Activated CD4-positive, alpha-beta T cell treated with anti-CD3 and anti-CD28 coated beads for 36 hours (primary cell): ENCODE data around the gene TRIM7. TPM values are rescaled to one million over a fixed set of nuclear protein-coding genes. Genes with fewer than 3 reads are reported as not detected.
A peak's percentile ranks its signal among the peaks of the same experiment; 100 is the strongest.
"Not testable (repeated sequence)": the region's sequence is repeated elsewhere in the genome, so short reads cannot be mapped to it uniquely, and the experiment has no call there.

Experiments
- ATAC-seq: fragments of 200-7000 bp; cut with Tn5 transposase; one replicate; pipeline ENCODE4 v1.10.0; 2021; ENCODE audit warnings: mild to moderate bottlenecking, moderate library complexity
- CTCF ChIA-PET: fragments of 350-600 bp; sonication (Branson Sonifier 250); formaldehyde crosslinking; loops from one replicate; lab custom pipeline; 2021; ENCODE audit warnings: antibody characterized with exemption; lab: Charles Lee
- POLR2A ChIA-PET: fragments of 350-600 bp; sonication (Branson Sonifier 250); formaldehyde crosslinking; loops from one replicate; lab custom pipeline; 2021; ENCODE audit warnings: antibody characterized with exemption, inconsistent platforms; lab: Charles Lee
- DNase-seq: peaks from one replicate; pipeline ENCODE4 v3.0.0-alpha.2; 2020
- H3K27ac Mint-ChIP-seq: one replicate; pipeline ENCODE4 v1.8.0; 2021; ENCODE audit warnings: mixed read lengths
- H3K27me3 Mint-ChIP-seq: one replicate; pipeline ENCODE4 v1.8.0; 2021; ENCODE audit warnings: mixed read lengths
- H3K36me3 Mint-ChIP-seq: one replicate; pipeline ENCODE4 v1.8.0; 2021; ENCODE audit warnings: low read depth, mixed read lengths
- H3K4me1 Mint-ChIP-seq: one replicate; pipeline ENCODE4 v1.8.0; 2021; ENCODE audit warnings: mixed read lengths
- H3K4me3 Mint-ChIP-seq: one replicate; pipeline ENCODE4 v1.8.0; 2021; ENCODE audit warnings: mild to moderate bottlenecking, moderate library complexity, mixed read lengths
- H3K9me3 Mint-ChIP-seq: one replicate; pipeline ENCODE4 v1.8.0; 2021; ENCODE audit warnings: low read depth, mixed read lengths
- intact Hi-C, 2 experiments: fragments of 100-400 bp; cut with DNase I in 1 of 2; cut with micrococcal nuclease in 1 of 2; formaldehyde crosslinking; loops; one replicate each; pipeline versions ENCODE4 v1.14.2 to v1.15.1; 2022 to 2024; cut with DNase I, micrococcal nuclease
- total RNA-seq, 2 experiments: library from RNA; stranded (reverse); gene quantifications; one replicate each; pipeline ENCODE4 v1.2.3, GENCODE V29; 2021

Gene TRIM7
- total RNA-seq, 2 experiments from 2014 or later, result 1.4 to 1.6 TPM

- H3K27me3 Mint-ChIP-seq, result peaks cover 29% of the 10 kb centered on the region
- ChIA-PET POLR2A (no interaction called here), CTCF (interaction anchor here (0.7 to 0.8 kb wide), 2 partner anchors 17 to 453 kb away, joined by 3 read pairs; no protein-coding TSS in a partner anchor)
- H3K4me3 Mint-ChIP-seq, result peak overlapping the region; percentile 67
- no peaks in the 10 kb centered on the region for H3K36me3 Mint-ChIP-seq
- H3K4me1 Mint-ChIP-seq, result peaks cover 71% of the 10 kb centered on the region
- H3K27ac Mint-ChIP-seq, result no peak overlapping the region
- ATAC-seq (no peak), DNase-seq (no peak)
- no peaks in the 10 kb centered on the region for H3K9me3 Mint-ChIP-seq
- intact Hi-C loops, result loop anchor here in 1 of 2 experiments (5.0 kb wide), 1 partner anchor 369 kb away; the partner anchor contains the start of gene MGAT1
Observed at GRCh38 chr5:181170996-181171395, 34.0 kb downstream of the TRIM7 start.

- H3K36me3 Mint-ChIP-seq, result no peaks in the 10 kb centered on the region
- POLR2A ChIA-PET, result no interaction called here
- H3K27ac Mint-ChIP-seq, result peak overlapping the region; percentile 55
- ATAC-seq, result no peak
- H3K4me3 Mint-ChIP-seq, result peak overlapping the region; percentile 67
- intact Hi-C loops, result loop anchor here in 1 of 2 experiments (5.0 kb wide), 1 partner anchor 368 kb away; the partner anchor contains the start of gene MGAT1
- peaks cover 33% of the 10 kb centered on the region for H3K27me3 Mint-ChIP-seq
- H3K9me3 Mint-ChIP-seq, result no peaks in the 10 kb centered on the region
- DNase-seq, result no peak
- H3K4me1 Mint-ChIP-seq, result peaks cover 76% of the 10 kb centered on the region
- CTCF ChIA-PET, result interaction anchor here (0.6 to 2.1 kb wide), 4 partner anchors 14 to 452 kb away, joined by 3 to 10 read pairs (median 3); no protein-coding TSS in a partner anchor
Observed at GRCh38 chr5:181170237-181170825, 34.7 kb downstream of the TRIM7 start.

GRCh38 chr5:181169459-181170236, 35.3 kb downstream of the TRIM7 start:
- H3K36me3 Mint-ChIP-seq, POLR2A ChIA-PET, H3K9me3 Mint-ChIP-seq: not testable (repeated sequence)
- Mint-ChIP-seq H3K4me3 (peak overlapping the region; percentile 67), H3K27me3 (peaks cover 33% of the 10 kb centered on the region), H3K27ac (peak overlapping the region; percentile 55), H3K4me1 (peaks cover 79% of the 10 kb centered on the region)
- DNase-seq, result peak; percentile 92
- ATAC-seq, result peak; percentile 15
- intact Hi-C loops, result loop anchor here (5.0 to 10.0 kb wide), 2 partner anchors 367 to 875 kb away; partner anchors contain the start of genes MAPK9 (in 1 of the 2) and MGAT1 (in 1 of the 2)
- CTCF ChIA-PET, result interaction anchor here (0.6 to 2.1 kb wide), 3 partner anchors 15 to 85 kb away, joined by 3 to 10 read pairs (median 3); no protein-coding TSS in a partner anchor

GRCh38 chr5:181168595-181169118, 36.3 kb downstream of the TRIM7 start:
- POLR2A ChIA-PET, result no interaction called here
- Mint-ChIP-seq H3K9me3 (no peaks in the 10 kb centered on the region), H3K4me1 (peaks cover 86% of the 10 kb centered on the region), H3K27me3 (peaks cover 33% of the 10 kb centered on the region), H3K36me3 (no peaks in the 10 kb centered on the region), H3K27ac (no peak overlapping the region), H3K4me3 (no peak overlapping the region)
- CTCF ChIA-PET, result interaction anchor here (0.7 to 2.1 kb wide), 6 partner anchors 16 to 86 kb away, joined by 3 to 10 read pairs (median 4); no protein-coding TSS in a partner anchor
- ATAC-seq (no peak), DNase-seq (no peak)
- intact Hi-C loops, result loop anchor here in 1 of 2 experiments (10.0 kb wide), 1 partner anchor 874 kb away; the partner anchor contains the start of gene MAPK9

GRCh38 chr5:181167814-181168488, 37.0 kb downstream of the TRIM7 start:
- POLR2A ChIA-PET, result no interaction called here
- peaks cover 86% of the 10 kb centered on the region for H3K4me1 Mint-ChIP-seq
- intact Hi-C loops, result loop anchor here in 1 of 2 experiments (10.0 kb wide), 1 partner anchor 873 kb away; the partner anchor contains the start of gene MAPK9
- CTCF ChIA-PET, result interaction anchor here (0.5 to 2.1 kb wide), 7 partner anchors 17 to 56 kb away, joined by 3 to 10 read pairs (median 3); no protein-coding TSS in a partner anchor
- H3K27me3 Mint-ChIP-seq, result peaks cover 33% of the 10 kb centered on the region
- H3K9me3 Mint-ChIP-seq, result no peaks in the 10 kb centered on the region
- H3K4me3 Mint-ChIP-seq, result no peak overlapping the region
- H3K36me3 Mint-ChIP-seq, result no peaks in the 10 kb centered on the region
- no peak for ATAC-seq
- H3K27ac Mint-ChIP-seq, result no peak overlapping the region
- DNase-seq, result peak; percentile 73

- DNase-seq (no peak), ATAC-seq (peak; percentile 16)
- ChIA-PET POLR2A (no interaction called here), CTCF (interaction anchor here (0.6 to 1.7 kb wide), 5 partner anchors 13 to 57 kb away, joined by 3 to 6 read pairs (median 3); no protein-coding TSS in a partner anchor)
- no peaks in the 10 kb centered on the region for H3K9me3 Mint-ChIP-seq
- H3K4me3 Mint-ChIP-seq, result no peak overlapping the region
- intact Hi-C loops, result loop anchor here in 1 of 2 experiments (10.0 kb wide), 1 partner anchor 872 kb away; the partner anchor contains the start of gene MAPK9
- peaks cover 32% of the 10 kb centered on the region for H3K27me3 Mint-ChIP-seq
- H3K36me3 Mint-ChIP-seq, result no peaks in the 10 kb centered on the region
- H3K4me1 Mint-ChIP-seq, result peaks cover 82% of the 10 kb centered on the region
- H3K27ac Mint-ChIP-seq, result no peak overlapping the region
Observed at GRCh38 chr5:181166812-181167733, 37.9 kb downstream of the TRIM7 start.

GRCh38 chr5:181164076-181164952, 40.7 kb downstream of the TRIM7 start:
- Mint-ChIP-seq H3K4me3 (peak overlapping the region; percentile 71), H3K27ac (peak overlapping the region; percentile 93), H3K4me1 (peaks cover 81% of the 10 kb centered on the region), H3K9me3 (no peaks in the 10 kb centered on the region), H3K36me3 (no peaks in the 10 kb centered on the region), H3K27me3 (peaks cover 18% of the 10 kb centered on the region)
- ChIA-PET CTCF (interaction anchor here (0.9 to 1.2 kb wide), 5 partner anchors 9 to 26 kb away, joined by 3 to 8 read pairs (median 3); no protein-coding TSS in a partner anchor), POLR2A (interaction anchor here (0.7 kb wide), 1 partner anchor 56 kb away, joined by 3 read pairs; no protein-coding TSS in a partner anchor)
- ATAC-seq (no peak), DNase-seq (peak; percentile 55)
- intact Hi-C loops, result loop anchor here in 1 of 2 experiments (10.0 kb wide), 1 partner anchor 870 kb away; the partner anchor contains the start of gene MAPK9

- CTCF ChIA-PET, result interaction anchor here (0.6 to 1.2 kb wide), 5 partner anchors 9 to 42 kb away, joined by 3 to 8 read pairs (median 3); no protein-coding TSS in a partner anchor
- ATAC-seq (no peak), DNase-seq (peak; percentile 50)
- Mint-ChIP-seq H3K4me1 (peaks cover 76% of the 10 kb centered on the region), H3K36me3 (no peaks in the 10 kb centered on the region), H3K27me3 (peaks cover 14% of the 10 kb centered on the region), H3K4me3 (peak overlapping the region; percentile 71), H3K9me3 (no peaks in the 10 kb centered on the region), H3K27ac (peak overlapping the region; percentile 93)
- POLR2A ChIA-PET, result interaction anchor here (0.7 kb wide), 1 partner anchor 57 kb away, joined by 3 read pairs; no protein-coding TSS in a partner anchor
- intact Hi-C loops, result loop anchor here in 1 of 2 experiments (10.0 kb wide), 1 partner anchor 869 kb away; the partner anchor contains the start of gene MAPK9
Observed at GRCh38 chr5:181163487-181164075, 41.4 kb downstream of the TRIM7 start.
